ENCODE measurements around the gene ANKRD36. TPM values are rescaled to one million over a fixed set of nuclear protein-coding genes. Genes with fewer than 3 reads are reported as not detected.
"Not testable (repeated sequence)": the region's sequence is repeated elsewhere in the genome, so short reads cannot be mapped to it uniquely, and the experiment has no call there.

Gene ANKRD36
- total and polyA plus RNA-seq, 2 of the 4 experiments (the other 2 are of a cell fraction) = 2.6 to 20.1 TPM

- not testable (repeated sequence) for BruUV-seq (replicated peaks)
These were observed 29.4 kb upstream of the ANKRD36 start for GRCh38 chr2:97083516-97083915.

DNA sequence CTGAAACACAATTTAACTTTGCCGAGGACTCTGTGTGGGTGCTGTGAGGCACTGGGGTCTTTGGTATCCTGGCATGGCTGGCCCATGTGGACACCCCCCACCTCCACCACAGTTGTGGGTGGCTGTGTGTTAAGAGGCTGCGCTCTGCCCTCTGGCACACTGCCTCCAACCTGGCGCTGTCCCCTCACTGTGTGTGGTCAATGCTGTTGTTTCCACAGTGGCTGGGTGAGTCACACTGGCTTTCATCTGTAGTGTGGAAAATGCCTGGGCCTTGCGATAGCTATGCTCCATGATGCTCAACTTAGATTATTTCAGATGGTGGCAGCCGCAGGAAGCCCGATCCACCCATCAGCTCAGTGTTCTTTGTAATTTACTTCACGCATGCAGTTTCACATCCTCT lies 27.9 kb upstream of the ANKRD36 start:
- H3K27me3 ChIP-seq (ENCODE audit: control insufficient read depth, insufficient read depth, low read length); H3K9me3 ChIP-seq (ENCODE audit: control insufficient read depth, insufficient read depth, low read length); H2BK15ac ChIP-seq (ENCODE audit: low read depth, low read length); H3K36me3 ChIP-seq (ENCODE audit: control insufficient read depth, insufficient read depth, low read length); H3K4me3 ChIP-seq (ENCODE audit: insufficient read depth, low read depth, low read length); H3K4me2 ChIP-seq (ENCODE audit: low read depth, low read length); H2AFZ ChIP-seq (replicated peaks; ENCODE audit: low read length, poor library complexity); H3K9ac ChIP-seq (ENCODE audit: low read depth, low read length); H3K79me1 ChIP-seq (ENCODE audit: low read depth in 1 of 2, low read length in 2 of 2); dilution Hi-C loops (cut with HindIII; ENCODE audit: low sequenced_read_pairs, unreplicated experiment); H4K5ac ChIP-seq (ENCODE audit: low read depth, low read length); H2BK5ac ChIP-seq (ENCODE audit: low read depth, low read length, poor library complexity, severe bottlenecking); H2BK20ac ChIP-seq (ENCODE audit: low read depth, low read length); H3K9me1 ChIP-seq (ENCODE audit: insufficient read depth, low read length); H3K14ac ChIP-seq (replicated peaks; ENCODE audit: low read depth, low read length); H3K56ac ChIP-seq (ENCODE audit: extremely low read depth, insufficient read depth, low read length); POLR2A ChIA-PET (ENCODE audit: unreplicated experiment); H3K18ac ChIP-seq (ENCODE audit: low read depth, low read length); H2AK9ac ChIP-seq (replicated peaks; ENCODE audit: low read depth, low read length, poor library complexity); H4K20me1 ChIP-seq (ENCODE audit: insufficient read depth, low read length); H2AK5ac ChIP-seq (ENCODE audit: low read depth, low read length); BruUV-seq (replicated peaks); H3K27ac ChIP-seq (ENCODE audit: insufficient read depth, low read length); H4K8ac ChIP-seq (ENCODE audit: low read depth in 2 of 2, low read length in 2 of 2); H2BK120ac ChIP-seq (ENCODE audit: low read depth, low read length); in situ Hi-C loops (cut with MboI; ENCODE audit: low sequenced_read_pairs); CTCF ChIA-PET; DNase-seq; H3K4ac ChIP-seq (ENCODE audit: low read depth, low read length); intact Hi-C loops (cut with micrococcal nuclease); H3K4me1 ChIP-seq (ENCODE audit: control insufficient read depth, insufficient read depth, low read length); H3K23ac ChIP-seq (ENCODE audit: low read depth, low read length); H4K91ac ChIP-seq (ENCODE audit: insufficient read depth, low read depth, low read length): not testable (repeated sequence)
- ATAC-seq (ENCODE audit: low read depth) = peak; percentile 69
- WGBS, 2 experiments (ENCODE audit: extremely low coverage in 2 of 2, insufficient read length in 1 of 2) = no CpG with 5 or more reads among the region's 7 CpGs

More at GRCh38 chr2:97083516-97083915, 29.4 kb upstream of the ANKRD36 start:
- H3K56ac ChIP-seq (ENCODE audit: extremely low read depth, insufficient read depth, low read length); DNase-seq; H3K4me1 ChIP-seq (ENCODE audit: control insufficient read depth, insufficient read depth, low read length); POLR2A ChIA-PET (ENCODE audit: unreplicated experiment); H3K18ac ChIP-seq (ENCODE audit: low read depth, low read length); H3K27ac ChIP-seq (ENCODE audit: insufficient read depth, low read length); H4K5ac ChIP-seq (ENCODE audit: low read depth, low read length); dilution Hi-C loops (cut with HindIII; ENCODE audit: low sequenced_read_pairs, unreplicated experiment); H2AFZ ChIP-seq (replicated peaks; ENCODE audit: low read length, poor library complexity); H3K79me1 ChIP-seq (ENCODE audit: low read depth in 1 of 2, low read length in 2 of 2); H3K4ac ChIP-seq (ENCODE audit: low read depth, low read length); H3K9me3 ChIP-seq (ENCODE audit: control insufficient read depth, insufficient read depth, low read length); H4K20me1 ChIP-seq (ENCODE audit: insufficient read depth, low read length); H3K27me3 ChIP-seq (ENCODE audit: control insufficient read depth, insufficient read depth, low read length); H2BK5ac ChIP-seq (ENCODE audit: low read depth, low read length, poor library complexity, severe bottlenecking); CTCF ChIA-PET; H2AK9ac ChIP-seq (replicated peaks; ENCODE audit: low read depth, low read length, poor library complexity); ATAC-seq (ENCODE audit: low read depth); H4K91ac ChIP-seq (ENCODE audit: insufficient read depth, low read depth, low read length); H3K23ac ChIP-seq (ENCODE audit: low read depth, low read length); intact Hi-C loops (cut with micrococcal nuclease); H3K14ac ChIP-seq (replicated peaks; ENCODE audit: low read depth, low read length); H3K36me3 ChIP-seq (ENCODE audit: control insufficient read depth, insufficient read depth, low read length); in situ Hi-C loops (cut with MboI; ENCODE audit: low sequenced_read_pairs); H2BK20ac ChIP-seq (ENCODE audit: low read depth, low read length); H3K4me3 ChIP-seq (ENCODE audit: insufficient read depth, low read depth, low read length); H2AK5ac ChIP-seq (ENCODE audit: low read depth, low read length); H3K9me1 ChIP-seq (ENCODE audit: insufficient read depth, low read length); H2BK120ac ChIP-seq (ENCODE audit: low read depth, low read length); H2BK15ac ChIP-seq (ENCODE audit: low read depth, low read length); H3K9ac ChIP-seq (ENCODE audit: low read depth, low read length); H4K8ac ChIP-seq (ENCODE audit: low read depth in 2 of 2, low read length in 2 of 2); H3K4me2 ChIP-seq (ENCODE audit: low read depth, low read length): not testable (repeated sequence)
- 87% methylated on average over 3 of the region's 7 CpGs; no CpG with 5 or more reads in 1 of the 2 experiments for WGBS, 2 experiments (ENCODE audit: extremely low coverage in 2 of 2, insufficient read length in 1 of 2)

Data from IMR-90 (cell line).